Endothelial cell of umbilical vein (primary cell): ENCODE data around the gene MACROH2A1. TPM values are rescaled to one million over a fixed set of nuclear protein-coding genes. Genes with fewer than 3 reads are reported as not detected.

Source experiments
- BruUV-seq: library from RNA; stranded (reverse); fragments of 400-500 nt; replicated peaks from 2 replicates; lab custom pipeline; 2021; lab: Mats Ljungman, UMichigan
- CTCF ChIA-PET: fragments of 300-600, 350-600 bp; sonication (Branson Sonifier 250); formaldehyde crosslinking; loops from one replicate; lab custom pipeline; 2021; ENCODE audit warnings: antibody characterized with exemption, inconsistent platforms; lab: Charles Lee
- POLR2A ChIA-PET: fragments of 300-600, 350-600 bp; sonication (Branson Sonifier 250); formaldehyde crosslinking; loops from one replicate; lab custom pipeline; 2021; ENCODE audit warnings: antibody characterized with exemption, inconsistent platforms; lab: Charles Lee
- DNase-seq: peaks from one replicate; pipeline ENCODE4 v3.0.0-alpha.2; 2011; ENCODE audit warnings: low read depth, low spot score
- FAIRE-seq: peaks from 2 replicates; lab custom pipeline; 2011; peaks lifted over from hg19 to GRCh38; lab: Jason Lieb, UNC
- H2AFZ ChIP-seq: 2 replicates; pipeline ENCODE4 v1.6.0; 2012; ENCODE audit warnings: low read depth, low read length, control low read depth, inconsistent platforms
- H3K27ac ChIP-seq: 2 replicates; pipeline ENCODE4 v1.5.1; 2011; ENCODE audit warnings: low read depth, mild to moderate bottlenecking, control low read depth, low read length, moderate library complexity; ENCODE audit not compliant: insufficient read depth
- H3K27me3 ChIP-seq, 2 experiments: 2 replicates each; pipeline versions ENCODE4 v1.6.0 to v1.6.1; 2011; ENCODE audit warnings: low read length in 2 of 2, mixed read lengths in 1 of 2; ENCODE audit not compliant: control insufficient read depth in 2 of 2, insufficient read depth in 2 of 2
- H3K36me3 ChIP-seq, 2 experiments: 2 replicates in 1 of 2; 3 replicates in 1 of 2; pipeline ENCODE4 v1.5.1; 2011; ENCODE audit warnings: low read length in 2 of 2, mild to moderate bottlenecking in 1 of 2, moderate library complexity in 1 of 2; ENCODE audit not compliant: control insufficient read depth in 2 of 2, insufficient read depth in 2 of 2; ENCODE audit errors: extremely low read depth in 1 of 2
- H3K4me1 ChIP-seq: 3 replicates; pipeline ENCODE4 v1.5.1; 2011; ENCODE audit warnings: mild to moderate bottlenecking, low read length; ENCODE audit not compliant: control insufficient read depth, insufficient read depth; ENCODE audit errors: extremely low read depth
- H3K4me2 ChIP-seq: 2 replicates; pipeline ENCODE4 v1.6.1; 2011; ENCODE audit warnings: low read length, control low read depth, mixed read lengths; ENCODE audit not compliant: insufficient read depth
- H3K4me3 ChIP-seq, 3 experiments: fragments of 200-600 bp in 1 of 3; sonication (generic), shearing (Covaris generic) in 1 of 3; replicated peaks in 1 of 3; 2 replicates each; pipeline ENCODE4 v1.5.1; 2011 to 2016; ENCODE audit warnings: control low read depth in 3 of 3, low read length in 3 of 3, mild to moderate bottlenecking in 2 of 3, inconsistent platforms in 1 of 3, low read depth in 1 of 3, moderate library complexity in 1 of 3; ENCODE audit not compliant: insufficient read depth in 1 of 3
- H3K79me2 ChIP-seq: 2 replicates; pipeline ENCODE4 v1.6.0; 2012; ENCODE audit warnings: low read length, inconsistent platforms; ENCODE audit not compliant: control insufficient read depth, insufficient read depth
- H3K9ac ChIP-seq: replicated peaks from 2 replicates; pipeline ENCODE3; 2011; ENCODE audit warnings: low read length, control low read depth; ENCODE audit not compliant: insufficient read depth; ENCODE audit errors: extremely low read depth
- H3K9me1 ChIP-seq: replicated peaks from 3 replicates; pipeline ENCODE4 v1.6.0; 2011; ENCODE audit warnings: mild to moderate bottlenecking, low read length; ENCODE audit not compliant: control insufficient read depth, insufficient read depth; ENCODE audit errors: extremely low read depth
- H3K9me3 ChIP-seq: replicated peaks from 2 replicates; pipeline ENCODE4 v1.5.1; 2012; ENCODE audit warnings: low read length, inconsistent platforms; ENCODE audit not compliant: control insufficient read depth, insufficient read depth
- H4K20me1 ChIP-seq: replicated peaks from 2 replicates; pipeline ENCODE3; 2011; ENCODE audit warnings: mild to moderate bottlenecking, low read length; ENCODE audit not compliant: control insufficient read depth, insufficient read depth; ENCODE audit errors: extremely low read depth
- CTCF ChIP-seq, 2 donors: IDR thresholded peaks; 1 replicate in 1 of 2; 2 replicates in 1 of 2; pipeline ENCODE4 v1.5.1; 2011; ENCODE audit warnings: low read length in 2 of 2, mild to moderate bottlenecking in 2 of 2, moderate library complexity in 2 of 2, control low read depth in 1 of 2, inconsistent platforms in 1 of 2, low read depth in 1 of 2; ENCODE audit not compliant: insufficient read depth in 1 of 2; ENCODE audit errors: extremely low read depth in 1 of 2
- EZH2 ChIP-seq: IDR thresholded peaks from 2 replicates; pipeline ENCODE4 v1.6.1; 2012; ENCODE audit warnings: borderline replicate concordance, low read depth, mild to moderate bottlenecking, moderate library complexity, low read length, inconsistent platforms; ENCODE audit not compliant: severe bottlenecking
- FOS ChIP-seq: IDR thresholded peaks from 2 replicates; pipeline ENCODE4 v1.6.1; 2011; ENCODE audit warnings: mild to moderate bottlenecking, low read length, moderate library complexity, borderline replicate concordance; ENCODE audit not compliant: insufficient read depth
- GATA2 ChIP-seq: IDR thresholded peaks from 2 replicates; pipeline ENCODE4 v1.7.0; 2011; ENCODE audit warnings: low read depth, mild to moderate bottlenecking, moderate library complexity, mixed read lengths, low read length; ENCODE audit not compliant: insufficient read length, insufficient read depth
- JUN ChIP-seq: IDR thresholded peaks from 2 replicates; pipeline ENCODE4 v1.6.1; 2011; ENCODE audit warnings: borderline replicate concordance, low read depth; ENCODE audit not compliant: insufficient read length, insufficient read depth
- MAX ChIP-seq: IDR thresholded peaks from 2 replicates; pipeline ENCODE4 v1.6.1; 2011; ENCODE audit not compliant: insufficient read depth, insufficient read length
- MYC ChIP-seq: IDR thresholded peaks from one replicate; pipeline ENCODE4 v1.6.1; 2011; ENCODE audit warnings: mild to moderate bottlenecking, low read depth, low read length
- POLR2A ChIP-seq: IDR thresholded peaks from 2 replicates; pipeline ENCODE4 v1.6.1; 2012; ENCODE audit warnings: low read depth, mild to moderate bottlenecking, control low read depth, low read length
- POLR2AphosphoS5 ChIP-seq: IDR thresholded peaks from 2 replicates; pipeline ENCODE4 v1.6.1; 2012; ENCODE audit warnings: low read depth, mild to moderate bottlenecking, control low read depth, low read length, moderate library complexity; ENCODE audit not compliant: insufficient read depth
- dilution Hi-C: fragments of 300-500 bp; cut with MboI; formaldehyde crosslinking; loops from one replicate; pipeline ENCODE4 v1.15.0; 2019; ENCODE audit warnings: low sequenced_read_pairs; ENCODE audit not compliant: extremely low pct_ligation_motif_present
- intact Hi-C: fragments of 100-400 bp; cut with micrococcal nuclease; formaldehyde crosslinking; loops from one replicate; pipeline ENCODE4 v1.10.0; 2022
- polyA plus RNA-seq, 4 experiments: library from polyadenylated mRNA; depleted of rRNA in 3 of 4; stranded (reverse) in 3 of 4; unstranded in 1 of 4; fragments of >200 nt; gene quantifications; 2 replicates each; pipeline versions ENCODE4 v1.2.1 to v1.2.3, GENCODE V29; 2011 to 2012; ENCODE audit warnings: missing spikeins in 1 of 4
- total RNA-seq: library from RNA; stranded (reverse); gene quantifications from 2 replicates; pipeline ENCODE4 v1.2.3, GENCODE V29; 2021

Gene MACROH2A1
- total and polyA plus RNA-seq, 2 donors (not counting 3 experiments of a cell fraction or from before 2014, with no cell fraction given) = 89.3 to 147 TPM

GRCh38 chr5:135348918-135349317 is 50.1 kb downstream of the MACROH2A1 start:
- no peak overlapping the region for H3K4me2 ChIP-seq
- H3K4me1 ChIP-seq = no peaks in the 10 kb centered on the region
- no peak for TF ChIP-seq MAX
- no peak for TF ChIP-seq CTCF (IDR thresholded peaks at IDR 0.05; ENCODE audit: extremely low read depth in 1 of 2, insufficient read depth in 1 of 2, low read depth in 1 of 2, low read length in 2 of 2)
- TF ChIP-seq FOS = no peak
- no peak for TF ChIP-seq MYC
- TF ChIP-seq POLR2A = no peak
- TF ChIP-seq GATA2 = no peak
- TF ChIP-seq EZH2 = no peak
- no peak for TF ChIP-seq POLR2AphosphoS5
- TF ChIP-seq JUN = no peak
- peaks cover 2% of the 10 kb centered on the region for H4K20me1 ChIP-seq
- H3K4me3 ChIP-seq = no peak overlapping the region
- no peaks in the 10 kb centered on the region for H3K27me3 ChIP-seq
- H3K9me1 ChIP-seq = no peaks in the 10 kb centered on the region
- H3K36me3 ChIP-seq = peaks cover 2 to 17% of the 10 kb centered on the region in 2 experiments
- FAIRE-seq (no peak), DNase-seq (no peak)
- ChIA-PET CTCF (interaction anchor here (1.3 kb wide), 1 partner anchor 77 kb away, joined by 5 read pairs; no protein-coding TSS in a partner anchor), POLR2A (no interaction called here)
- H3K9me3 ChIP-seq = no peaks in the 10 kb centered on the region
- no peak overlapping the region for H3K27ac ChIP-seq
- H3K9ac ChIP-seq = no peak overlapping the region
- intact Hi-C loops (no loop called here), dilution Hi-C loops (no loop called here)
- H3K79me2 ChIP-seq = no peaks in the 10 kb centered on the region
- BruUV-seq = no TSS peak
- H2AFZ ChIP-seq = no peak overlapping the region
